NCI-H2107 (cell line): Measurements from ENCODE around the gene CCDC61.

Experiments used
- DNase-seq: peaks from one replicate; lab custom pipeline; 2025; lab: John Stamatoyannopoulos, UW

Gene CCDC61

GRCh38 chr19:45975306-45976070 is 19.8 kb upstream of the CCDC61 start:
- no peak for DNase-seq

DNA sequence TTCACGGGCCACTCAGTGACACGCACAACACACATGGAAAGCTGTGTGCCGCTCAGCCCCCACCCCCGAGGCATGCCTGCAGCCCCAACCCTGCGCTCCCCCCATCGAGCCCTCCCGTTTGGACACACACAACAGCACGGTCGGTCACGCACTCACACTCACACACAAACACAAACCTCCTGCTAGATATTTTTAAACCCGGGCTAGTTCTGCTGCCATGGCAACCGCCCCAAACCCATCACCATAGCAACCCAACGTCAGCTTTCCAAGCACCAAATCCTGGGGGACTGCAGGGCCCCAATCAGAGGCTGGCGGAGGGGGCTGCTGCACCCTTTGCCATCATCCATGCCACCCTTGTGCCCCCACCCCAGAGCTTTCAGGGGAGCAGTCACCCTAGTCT is 19.1 kb upstream of the CCDC61 start:
- no peak for DNase-seq

GRCh38 chr19:45978156-45978555 is 17.1 kb upstream of the CCDC61 start:
- DNase-seq = no peak

DNA sequence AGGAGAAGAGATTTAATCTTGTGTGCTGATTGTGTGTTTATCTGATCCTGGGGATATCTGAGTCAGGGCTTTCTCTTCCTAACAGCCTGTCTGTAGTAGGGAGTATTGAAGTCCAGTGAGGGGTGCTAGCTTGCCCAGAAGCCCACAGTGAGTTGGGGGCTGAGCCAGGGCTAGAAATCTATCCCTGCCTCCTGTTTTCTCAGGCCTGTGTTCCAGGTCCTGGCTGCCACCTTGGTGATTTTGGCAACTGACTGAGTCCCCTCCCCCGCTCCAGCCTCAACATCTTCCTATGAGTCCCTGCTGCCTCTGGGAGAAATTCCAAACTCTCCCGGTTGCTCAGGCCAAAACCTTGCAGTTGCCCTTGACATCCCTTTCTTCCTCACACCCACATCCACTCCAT is 13.9 kb upstream of the CCDC61 start:
- no peak for DNase-seq

DNA sequence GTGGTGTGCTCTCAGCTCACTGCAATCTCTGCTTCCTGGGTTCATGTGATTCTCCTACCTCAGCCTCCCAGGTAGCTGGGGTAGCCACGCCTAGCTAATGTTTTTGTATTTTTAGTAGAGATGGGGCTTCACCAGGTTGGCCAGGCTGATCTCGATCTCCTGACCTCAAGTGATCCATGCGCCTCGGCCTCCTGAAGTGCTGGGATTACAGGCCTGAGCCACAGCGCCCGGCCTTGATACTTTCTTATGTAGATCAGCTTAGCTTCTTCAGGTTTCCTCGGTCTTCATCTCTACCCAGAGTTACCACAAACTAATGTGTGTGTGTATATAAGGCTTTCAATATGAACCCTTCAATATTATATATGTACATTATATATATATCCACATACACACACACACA is 9.9 kb upstream of the CCDC61 start:
- no peak for DNase-seq

GRCh38 chr19:45990113-45990728 is 5.0 kb upstream of the CCDC61 start:
- no peak for DNase-seq

DNA sequence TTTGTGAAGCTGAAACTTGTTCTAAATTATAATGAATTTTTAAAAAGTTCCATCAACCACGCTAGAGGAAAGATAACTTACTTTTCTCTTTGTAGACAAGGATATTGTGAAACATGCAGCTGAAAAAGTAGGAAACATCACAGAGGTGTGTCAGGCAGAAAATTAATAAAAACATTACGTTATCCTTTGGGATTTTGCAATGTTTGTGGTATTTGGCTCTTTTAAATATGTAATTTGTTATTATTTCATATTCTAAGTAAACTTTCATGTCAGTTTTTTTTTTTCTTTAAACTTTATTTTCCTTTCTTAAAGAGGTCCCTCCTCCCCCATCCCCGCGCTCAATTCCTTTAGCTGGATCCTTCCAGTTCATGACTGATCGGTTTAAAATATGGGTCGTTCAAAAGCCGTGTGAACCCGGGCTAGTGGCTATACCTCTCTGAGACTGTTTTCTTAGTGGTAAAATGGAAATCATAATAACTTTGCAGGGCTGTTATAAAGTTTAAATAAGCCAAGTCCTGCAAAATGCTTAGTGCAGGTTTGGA is 740 bp upstream of the CCDC61 start:
- no peak for DNase-seq

DNA sequence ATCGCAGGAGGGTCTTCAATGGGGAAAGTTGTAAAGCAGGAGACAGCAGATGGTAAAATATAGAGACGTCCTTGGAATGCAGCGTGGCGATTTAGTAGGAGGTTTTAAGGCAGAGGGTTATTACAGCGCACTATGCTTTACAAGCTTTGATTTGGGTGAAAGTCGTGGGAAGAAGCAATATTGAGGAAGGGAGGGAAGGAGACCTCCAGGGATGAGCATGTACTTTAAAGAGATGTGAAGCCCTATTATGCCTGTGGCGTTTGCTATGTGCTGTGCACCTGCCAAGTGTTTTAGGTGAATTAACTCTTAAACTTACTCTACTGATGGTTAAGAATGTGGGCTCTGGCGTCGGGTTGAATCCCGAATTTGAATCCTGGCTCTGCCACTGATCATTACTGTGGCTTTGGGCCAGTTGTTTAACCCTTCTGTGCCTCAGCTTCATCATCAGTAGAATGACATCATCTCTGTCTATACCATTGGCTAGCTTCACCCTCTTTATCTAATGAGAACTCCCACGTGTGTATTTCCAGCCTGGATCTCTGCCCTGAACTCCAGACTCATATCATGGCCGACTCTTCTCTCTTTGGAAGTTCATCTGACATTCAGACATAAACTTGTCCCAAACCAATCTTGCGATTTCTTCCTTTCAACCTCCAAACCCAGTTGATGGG is 583 bp downstream of the CCDC61 start:
- DNase-seq = no peak

- DNase-seq = no peak
Measured at GRCh38 chr19:45996933-45997332, 1.7 kb downstream of the CCDC61 start.

- DNase-seq = no peak
Measured at GRCh38 chr19:45998834-45999233, 3.6 kb downstream of the CCDC61 start.

DNA sequence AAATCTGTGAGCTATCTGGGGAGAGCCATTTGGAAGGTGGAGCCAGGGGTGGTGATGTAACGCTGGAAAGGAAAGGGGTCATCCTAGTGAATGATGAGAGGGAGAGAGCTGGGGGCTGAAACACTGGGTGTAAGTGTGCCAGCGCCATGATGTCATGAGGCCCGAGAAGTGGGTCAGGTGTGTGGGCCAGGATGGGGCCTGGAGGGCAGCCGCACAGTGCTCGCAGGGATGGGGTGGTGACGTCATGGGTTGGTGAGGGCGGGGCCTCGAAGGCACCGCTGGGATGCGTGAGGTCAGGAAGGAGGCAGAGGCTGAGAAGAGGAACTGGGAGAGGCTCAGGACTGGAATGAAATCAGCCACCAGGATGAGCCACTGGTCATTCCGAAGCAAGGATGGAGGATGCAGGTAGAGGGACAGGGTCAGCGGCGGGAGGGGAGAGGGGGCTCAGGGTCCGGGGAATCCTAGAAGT is 4.4 kb downstream of the CCDC61 start:
- peak; percentile 26 for DNase-seq

GRCh38 chr19:46000491-46001246 is 5.4 kb downstream of the CCDC61 start:
- DNase-seq = no peak

DNA sequence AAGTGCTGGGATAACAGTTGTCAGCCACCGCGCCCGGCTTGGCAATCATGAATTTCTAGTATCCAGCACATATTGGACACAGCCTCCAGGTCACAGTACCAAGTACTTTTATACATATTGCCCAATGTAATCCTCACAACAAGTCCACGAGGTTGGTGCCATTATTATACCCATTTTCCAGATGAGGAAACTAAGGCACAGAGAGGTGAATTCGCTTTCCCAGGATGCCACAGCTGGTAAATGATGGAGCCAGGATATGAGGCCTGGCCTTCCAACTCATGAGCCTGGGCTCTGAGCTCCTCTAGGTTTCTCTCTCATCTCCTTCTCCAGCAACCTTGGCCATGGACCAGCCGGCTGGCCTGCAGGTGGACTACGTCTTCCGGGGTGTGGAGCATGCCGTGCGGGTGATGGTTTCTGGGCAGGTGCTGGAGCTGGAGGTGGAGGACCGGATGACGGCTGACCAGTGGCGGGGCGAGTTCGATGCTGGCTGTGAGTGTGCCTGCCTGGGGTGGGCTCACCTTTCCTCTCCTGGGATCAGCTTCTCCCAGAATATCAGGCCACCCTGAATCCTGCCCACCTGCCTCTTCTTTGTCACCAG is 7.5 kb downstream of the CCDC61 start:
- no peak for DNase-seq

DNA sequence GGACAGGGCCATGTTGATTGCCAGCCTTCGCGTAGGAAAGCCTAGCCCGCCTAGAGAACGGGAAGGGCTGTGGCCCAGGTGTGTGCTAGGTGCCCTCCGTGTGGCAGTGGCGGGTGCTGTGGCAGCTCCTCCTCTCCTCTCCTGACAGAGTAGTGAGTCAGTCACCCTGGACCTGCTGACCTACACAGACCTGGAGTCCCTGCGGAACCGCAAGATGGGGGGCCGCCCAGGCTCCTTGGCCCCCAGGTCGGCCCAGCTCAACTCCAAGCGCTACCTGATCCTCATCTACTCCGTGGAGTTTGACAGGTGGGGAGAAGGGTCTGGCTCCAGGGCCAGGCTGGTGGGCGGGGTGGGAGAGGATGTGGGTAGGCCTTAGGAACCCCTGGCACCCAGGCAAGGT is 11.1 kb downstream of the CCDC61 start:
- DNase-seq = no peak

- peak; percentile 48 for DNase-seq
Measured at GRCh38 chr19:46009530-46010510, 14.6 kb downstream of the CCDC61 start.

GRCh38 chr19:46014534-46014933 is 19.3 kb downstream of the CCDC61 start:
- no peak for DNase-seq

DNA sequence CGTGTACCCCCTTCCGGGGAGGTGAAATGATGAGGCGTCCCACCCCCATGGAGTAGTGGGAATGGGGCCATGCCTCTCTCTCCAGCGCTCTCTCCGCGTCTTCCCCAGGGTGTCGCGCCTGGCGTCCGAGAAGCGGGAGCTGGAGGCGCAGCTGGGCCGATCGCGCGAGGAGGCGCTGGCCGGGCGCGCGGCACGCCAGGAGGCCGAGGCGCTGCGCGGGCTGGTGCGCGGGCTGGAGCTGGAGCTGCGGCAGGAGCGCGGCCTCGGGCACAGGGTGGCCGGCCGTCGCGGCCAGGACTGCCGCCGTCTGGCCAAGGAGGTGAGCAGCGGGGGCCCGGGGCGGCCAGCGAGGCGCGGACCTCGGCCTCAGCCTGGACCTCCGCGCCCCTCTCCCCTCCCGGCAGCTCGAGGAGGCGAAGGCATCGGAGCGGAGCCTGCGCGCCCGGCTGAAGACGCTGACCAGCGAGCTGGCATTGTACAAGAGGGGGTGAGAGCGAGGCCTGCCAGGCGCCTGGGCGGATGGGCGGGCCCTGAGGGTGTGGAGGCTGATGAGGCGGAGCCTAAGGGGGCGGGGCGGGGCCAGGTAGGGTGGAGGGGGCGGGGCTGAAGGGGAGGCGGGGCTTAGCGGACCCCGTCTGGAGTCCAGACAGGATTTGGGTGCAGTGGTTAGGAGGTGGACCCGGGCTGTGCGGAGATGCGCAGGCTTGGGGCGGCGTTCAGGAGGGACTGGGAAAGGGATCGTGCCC is 19.8 kb downstream of the CCDC61 start:
- DNase-seq = peak; percentile 60

DNA sequence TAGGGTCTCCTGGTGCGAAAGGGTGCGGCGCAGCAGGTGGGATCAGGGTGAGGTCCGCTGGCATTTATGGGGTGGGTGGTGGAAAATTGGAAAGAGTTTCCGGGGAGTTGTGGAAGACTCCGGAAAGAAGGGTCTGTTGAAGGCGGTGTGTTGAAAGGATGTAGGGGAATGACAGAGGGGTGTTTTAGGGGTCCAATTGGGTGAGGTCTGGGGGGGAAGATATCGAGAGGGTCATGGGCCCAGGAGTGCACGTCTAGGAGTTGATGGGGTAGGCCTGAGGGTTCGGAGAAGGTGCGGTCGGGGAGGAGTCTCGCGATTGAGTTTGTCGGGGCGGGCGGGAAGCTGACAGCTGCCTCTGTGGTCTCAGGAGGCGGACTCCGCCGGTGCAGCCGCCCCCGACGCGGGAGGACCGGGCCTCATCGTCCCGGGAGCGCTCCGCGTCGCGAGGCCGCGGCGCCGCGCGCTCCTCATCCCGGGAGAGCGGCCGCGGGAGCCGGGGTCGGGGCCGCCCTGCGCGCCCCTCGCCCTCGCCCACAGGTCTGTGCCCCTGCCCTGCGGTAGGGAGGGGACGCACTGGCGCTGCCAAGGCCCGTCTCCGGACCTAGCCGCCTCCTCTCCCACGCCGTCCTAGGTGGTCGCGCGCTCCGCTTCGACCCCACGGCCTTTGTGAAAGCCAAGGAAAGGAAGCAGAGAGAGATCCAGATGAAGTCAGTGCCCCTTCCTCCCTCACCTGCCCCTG is 20.6 kb downstream of the CCDC61 start:
- DNase-seq = no peak
